ENCODE measurements around the gene PES1.

DNA sequence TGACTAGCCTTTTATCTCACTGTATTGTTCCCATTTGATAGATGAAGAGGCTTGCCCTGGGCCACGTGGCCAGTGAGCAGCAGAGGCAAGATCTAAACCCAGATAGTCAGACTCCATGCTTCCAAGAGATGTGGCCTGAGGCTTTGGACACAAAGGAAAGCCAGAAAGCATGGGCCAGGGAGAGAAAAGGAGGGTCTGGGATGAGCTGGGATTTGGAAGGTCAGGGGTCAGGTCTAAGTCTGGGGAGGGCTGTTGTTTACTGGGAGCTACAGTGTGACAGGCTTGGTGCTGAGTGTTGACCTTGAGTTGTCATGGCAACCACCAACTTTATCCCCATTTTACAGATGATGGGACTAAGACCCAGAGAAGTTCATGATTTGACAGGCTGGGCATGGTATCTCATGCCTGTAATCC is 46.0 kb upstream of the PES1 start:
- TF ChIP-seq EGR1 (IDR thresholded peaks at IDR 0.05) = no peak
- no peak for TF ChIP-seq EP300 (IDR thresholded peaks at IDR 0.05; ENCODE audit: borderline replicate concordance)
- TF ChIP-seq, protein P1, sequence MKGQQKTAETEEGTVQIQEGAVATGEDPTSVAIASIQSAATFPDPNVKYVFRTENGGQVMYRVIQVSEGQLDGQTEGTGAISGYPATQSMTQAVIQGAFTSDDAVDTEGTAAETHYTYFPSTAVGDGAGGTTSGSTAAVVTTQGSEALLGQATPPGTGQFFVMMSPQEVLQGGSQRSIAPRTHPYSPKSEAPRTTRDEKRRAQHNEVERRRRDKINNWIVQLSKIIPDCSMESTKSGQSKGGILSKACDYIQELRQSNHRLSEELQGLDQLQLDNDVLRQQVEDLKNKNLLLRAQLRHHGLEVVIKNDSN (IDR thresholded peaks at IDR 0.05) = no peak
- TF ChIP-seq FOXM1 (IDR thresholded peaks at IDR 0.05; ENCODE audit: borderline replicate concordance, low read depth) = no peak
- TF ChIP-seq ZBTB7A (IDR thresholded peaks at IDR 0.05; ENCODE audit: low read depth) = no peak
- TF ChIP-seq YY1 (IDR thresholded peaks at IDR 0.05; ENCODE audit: low read depth) = no peak
- TF ChIP-seq RAD21 (IDR thresholded peaks at IDR 0.05; ENCODE audit: low read depth) = no peak
- no peak for TF ChIP-seq CREB1 (IDR thresholded peaks at IDR 0.05; ENCODE audit: low read depth)
- TF ChIP-seq, protein P2, sequence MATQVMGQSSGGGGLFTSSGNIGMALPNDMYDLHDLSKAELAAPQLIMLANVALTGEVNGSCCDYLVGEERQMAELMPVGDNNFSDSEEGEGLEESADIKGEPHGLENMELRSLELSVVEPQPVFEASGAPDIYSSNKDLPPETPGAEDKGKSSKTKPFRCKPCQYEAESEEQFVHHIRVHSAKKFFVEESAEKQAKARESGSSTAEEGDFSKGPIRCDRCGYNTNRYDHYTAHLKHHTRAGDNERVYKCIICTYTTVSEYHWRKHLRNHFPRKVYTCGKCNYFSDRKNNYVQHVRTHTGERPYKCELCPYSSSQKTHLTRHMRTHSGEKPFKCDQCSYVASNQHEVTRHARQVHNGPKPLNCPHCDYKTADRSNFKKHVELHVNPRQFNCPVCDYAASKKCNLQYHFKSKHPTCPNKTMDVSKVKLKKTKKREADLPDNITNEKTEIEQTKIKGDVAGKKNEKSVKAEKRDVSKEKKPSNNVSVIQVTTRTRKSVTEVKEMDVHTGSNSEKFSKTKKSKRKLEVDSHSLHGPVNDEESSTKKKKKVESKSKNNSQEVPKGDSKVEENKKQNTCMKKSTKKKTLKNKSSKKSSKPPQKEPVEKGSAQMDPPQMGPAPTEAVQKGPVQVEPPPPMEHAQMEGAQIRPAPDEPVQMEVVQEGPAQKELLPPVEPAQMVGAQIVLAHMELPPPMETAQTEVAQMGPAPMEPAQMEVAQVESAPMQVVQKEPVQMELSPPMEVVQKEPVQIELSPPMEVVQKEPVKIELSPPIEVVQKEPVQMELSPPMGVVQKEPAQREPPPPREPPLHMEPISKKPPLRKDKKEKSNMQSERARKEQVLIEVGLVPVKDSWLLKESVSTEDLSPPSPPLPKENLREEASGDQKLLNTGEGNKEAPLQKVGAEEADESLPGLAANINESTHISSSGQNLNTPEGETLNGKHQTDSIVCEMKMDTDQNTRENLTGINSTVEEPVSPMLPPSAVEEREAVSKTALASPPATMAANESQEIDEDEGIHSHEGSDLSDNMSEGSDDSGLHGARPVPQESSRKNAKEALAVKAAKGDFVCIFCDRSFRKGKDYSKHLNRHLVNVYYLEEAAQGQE (IDR thresholded peaks at IDR 0.05; ENCODE audit: low read depth) = no peak
- no peak for TF ChIP-seq CEBPB (IDR thresholded peaks at IDR 0.05)
- TF ChIP-seq, protein P3, sequence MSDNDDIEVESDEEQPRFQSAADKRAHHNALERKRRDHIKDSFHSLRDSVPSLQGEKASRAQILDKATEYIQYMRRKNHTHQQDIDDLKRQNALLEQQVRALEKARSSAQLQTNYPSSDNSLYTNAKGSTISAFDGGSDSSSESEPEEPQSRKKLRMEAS (IDR thresholded peaks at IDR 0.05) = no peak
- TF ChIP-seq NFIC (IDR thresholded peaks at IDR 0.05) = no peak
- TF ChIP-seq TEAD4 (IDR thresholded peaks at IDR 0.05) = no peak
- no peak for TF ChIP-seq TCF12 (IDR thresholded peaks at IDR 0.05; ENCODE audit: low read depth)

Data from Ishikawa (cell line).